Naive thymus-derived CD4-positive, alpha-beta T cell (primary cell): Measurements from ENCODE around the gene ASAP3. TPM values are rescaled to one million over a fixed set of nuclear protein-coding genes. Genes with fewer than 3 reads are reported as not detected.

Experiments used
- ATAC-seq: fragments of 150-1000 bp; cut with Tn5 transposase; 2 replicates; pipeline ENCODE4 v1.10.0; 2021; ENCODE audit warnings: mild to moderate bottlenecking, moderate library complexity
- CTCF ChIA-PET: fragments of 350-600 bp; sonication (Branson Sonifier 250); formaldehyde crosslinking; loops from one replicate; lab custom pipeline; 2021; ENCODE audit warnings: antibody characterized with exemption; lab: Charles Lee
- POLR2A ChIA-PET: fragments of 350-600 bp; sonication (Branson Sonifier 250); formaldehyde crosslinking; loops from one replicate; lab custom pipeline; 2021; ENCODE audit warnings: antibody characterized with exemption, inconsistent platforms; lab: Charles Lee
- DNase-seq, 9 donors: peaks; one replicate each; pipeline versions ENCODE4 v3.0.0 to v3.0.0-alpha.2; 2020 to 2022; ENCODE audit warnings: mixed read lengths in 1 of 9
- H3K27ac ChIP-seq: one replicate; pipeline ENCODE4 v1.7.0; 2013; ENCODE audit warnings: mild to moderate bottlenecking, low read depth, low read length, moderate library complexity
- H3K27me3 ChIP-seq, 2 donors: one replicate each; pipeline ENCODE4 v1.7.0; 2013; ENCODE audit warnings: low read length in 2 of 2, mild to moderate bottlenecking in 2 of 2, moderate library complexity in 2 of 2; ENCODE audit not compliant: control insufficient read depth in 2 of 2, insufficient read depth in 2 of 2
- H3K36me3 ChIP-seq, 3 experiments: 1 replicate in 2 of 3; 2 replicates in 1 of 3; pipeline ENCODE4 v1.7.0; 2013; ENCODE audit warnings: low read length in 3 of 3, mild to moderate bottlenecking in 3 of 3, moderate library complexity in 1 of 3; ENCODE audit not compliant: insufficient read depth in 3 of 3, control insufficient read depth in 2 of 3
- H3K4me1 ChIP-seq, 2 donors: one replicate each; pipeline ENCODE4 v1.7.0; 2013; ENCODE audit warnings: low read length in 2 of 2, mild to moderate bottlenecking in 2 of 2, moderate library complexity in 1 of 2; ENCODE audit not compliant: control insufficient read depth in 2 of 2, insufficient read depth in 2 of 2
- H3K4me3 ChIP-seq: 2 replicates; pipeline ENCODE4 v1.7.0; 2013; ENCODE audit warnings: mild to moderate bottlenecking, low read length
- H3K9me3 ChIP-seq, 3 experiments: 1 replicate in 2 of 3; 2 replicates in 1 of 3; pipeline ENCODE4 v1.7.0; 2013; ENCODE audit warnings: low read length in 3 of 3; ENCODE audit not compliant: control insufficient read depth in 2 of 3
- H3K27ac Mint-ChIP-seq, 9 donors: one replicate each; pipeline ENCODE4 v1.8.0; 2020 to 2022; ENCODE audit warnings: mixed read lengths in 9 of 9, mild to moderate bottlenecking in 8 of 9, moderate library complexity in 5 of 9, inconsistent platforms in 2 of 9
- H3K27me3 Mint-ChIP-seq, 5 donors: one replicate each; pipeline ENCODE4 v1.8.0; 2021 to 2022; ENCODE audit warnings: mixed read lengths in 5 of 5, mild to moderate bottlenecking in 1 of 5
- H3K36me3 Mint-ChIP-seq, 5 donors: one replicate each; pipeline ENCODE4 v1.8.0; 2020 to 2022; ENCODE audit warnings: mixed read lengths in 5 of 5, mild to moderate bottlenecking in 3 of 5, inconsistent platforms in 1 of 5
- H3K4me1 Mint-ChIP-seq, 7 donors: one replicate each; pipeline ENCODE4 v1.8.0; 2020 to 2022; ENCODE audit warnings: mixed read lengths in 7 of 7, mild to moderate bottlenecking in 3 of 7, inconsistent platforms in 1 of 7
- H3K4me3 Mint-ChIP-seq, 10 donors: one replicate each; pipeline ENCODE4 v1.8.0; 2020 to 2022; ENCODE audit warnings: mild to moderate bottlenecking in 10 of 10, mixed read lengths in 10 of 10, moderate library complexity in 6 of 10, inconsistent platforms in 2 of 10
- H3K9me3 Mint-ChIP-seq, 11 donors: one replicate each; pipeline ENCODE4 v1.8.0; 2020 to 2022; ENCODE audit warnings: mixed read lengths in 11 of 11, mild to moderate bottlenecking in 4 of 11, inconsistent platforms in 1 of 11, moderate library complexity in 1 of 11
- intact Hi-C, 2 donors: fragments of 100-400 bp; cut with micrococcal nuclease; formaldehyde crosslinking; loops; one replicate each; pipeline ENCODE4 v1.15.1; 2023
- polyA plus RNA-seq, 2 donors: library from polyadenylated mRNA; unstranded; fragments of 300-500 nt; fragmentation: Illumina TruSeq; gene quantifications; one replicate each; pipeline ENCODE4 v1.2.3, GENCODE V29; 2021
- total RNA-seq, 6 experiments: library from RNA in 5 of 6; stranded (reverse) in 5 of 6; gene quantifications; 1 replicate in 5 of 6; 2 replicates in 1 of 6; pipeline ENCODE4 v1.2.3 and lab custom pipeline; 2021 to 2026

The ASAP3 gene
- total and polyA plus RNA-seq, 7 experiments from 2014 or later, result 0.12 to 8.8 (median 1.5) TPM

DNA sequence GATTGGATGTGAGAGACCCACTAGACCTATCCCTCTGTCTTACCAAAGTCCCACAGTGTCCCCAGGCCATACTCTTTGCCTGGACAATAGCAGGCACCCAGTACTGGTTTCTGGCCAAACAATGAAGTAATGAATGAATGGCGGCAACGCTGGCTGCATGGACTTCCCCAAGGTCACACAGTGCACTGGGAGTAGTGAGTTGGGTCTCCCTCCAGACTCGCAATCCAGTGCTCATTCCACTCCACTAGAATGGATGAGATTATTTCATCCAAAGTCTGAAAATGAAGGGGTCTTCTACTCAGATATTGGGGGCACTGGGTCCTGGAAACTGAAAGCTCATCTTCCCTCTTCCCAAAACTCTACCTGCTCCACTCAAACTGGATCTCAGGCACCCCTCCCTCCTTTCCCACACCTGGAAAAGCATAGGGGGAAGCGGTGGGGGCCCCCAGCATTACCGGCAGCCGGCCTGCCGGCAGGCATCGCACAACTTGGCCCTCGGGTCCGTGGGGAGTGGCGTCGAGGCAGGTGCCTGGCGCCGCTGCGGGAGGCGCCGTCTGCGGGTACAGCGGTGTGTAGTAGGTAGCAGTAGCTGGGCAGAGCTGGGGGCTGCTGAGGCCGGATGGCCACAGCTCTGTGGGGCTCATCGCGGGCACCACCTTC lies 46.2 kb upstream of the ASAP3 start:
- peaks cover 0 to 18% (median 0%) of the 10 kb centered on the region in 5 donors for H3K36me3 Mint-ChIP-seq
- ChIA-PET POLR2A (interaction anchor here (0.5 to 1.4 kb wide), 8 partner anchors 12 to 1427 kb away, joined by 3 to 5 read pairs (median 3); no protein-coding TSS in a partner anchor), CTCF (interaction anchor here (1.7 to 11.5 kb wide), 3 partner anchors 15 to 114 kb away, joined by 4 to 203 read pairs (median 7); no protein-coding TSS in a partner anchor)
- H3K27me3 Mint-ChIP-seq, result peaks cover 0 to 4% (median 0%) of the 10 kb centered on the region in 5 donors
- H3K4me3 ChIP-seq, result peak overlapping the region; percentile 52
- peaks cover 68 to 78% of the 10 kb centered on the region in 2 donors for H3K4me1 ChIP-seq
- H3K36me3 ChIP-seq, result no peaks in the 10 kb centered on the region
- no peaks in the 10 kb centered on the region for H3K27me3 ChIP-seq
- no peaks in the 10 kb centered on the region for H3K9me3 Mint-ChIP-seq
- peaks cover 56 to 83% (median 74%) of the 10 kb centered on the region in 7 donors for H3K4me1 Mint-ChIP-seq
- intact Hi-C loops, result loop anchor here (2.0 to 10.0 kb wide), 6 partner anchors 25 to 185 kb away; partner anchors contain the start of genes HNRNPR (in 2 of the 2), ZNF436 (in 2 of the 2), ID3 (in 1 of the 2) and TCEA3 (in 1 of the 2)
- H3K9me3 ChIP-seq, result no peaks in the 10 kb centered on the region
- H3K27ac Mint-ChIP-seq, result peak overlapping the region in 2 of 9 donors; percentile 16 to 96
- H3K4me3 Mint-ChIP-seq, result peak overlapping the region; percentile 36 to 96 (median 66)
- ATAC-seq (no peak), DNase-seq (no peak)
- H3K27ac ChIP-seq, result no peak overlapping the region

DNA sequence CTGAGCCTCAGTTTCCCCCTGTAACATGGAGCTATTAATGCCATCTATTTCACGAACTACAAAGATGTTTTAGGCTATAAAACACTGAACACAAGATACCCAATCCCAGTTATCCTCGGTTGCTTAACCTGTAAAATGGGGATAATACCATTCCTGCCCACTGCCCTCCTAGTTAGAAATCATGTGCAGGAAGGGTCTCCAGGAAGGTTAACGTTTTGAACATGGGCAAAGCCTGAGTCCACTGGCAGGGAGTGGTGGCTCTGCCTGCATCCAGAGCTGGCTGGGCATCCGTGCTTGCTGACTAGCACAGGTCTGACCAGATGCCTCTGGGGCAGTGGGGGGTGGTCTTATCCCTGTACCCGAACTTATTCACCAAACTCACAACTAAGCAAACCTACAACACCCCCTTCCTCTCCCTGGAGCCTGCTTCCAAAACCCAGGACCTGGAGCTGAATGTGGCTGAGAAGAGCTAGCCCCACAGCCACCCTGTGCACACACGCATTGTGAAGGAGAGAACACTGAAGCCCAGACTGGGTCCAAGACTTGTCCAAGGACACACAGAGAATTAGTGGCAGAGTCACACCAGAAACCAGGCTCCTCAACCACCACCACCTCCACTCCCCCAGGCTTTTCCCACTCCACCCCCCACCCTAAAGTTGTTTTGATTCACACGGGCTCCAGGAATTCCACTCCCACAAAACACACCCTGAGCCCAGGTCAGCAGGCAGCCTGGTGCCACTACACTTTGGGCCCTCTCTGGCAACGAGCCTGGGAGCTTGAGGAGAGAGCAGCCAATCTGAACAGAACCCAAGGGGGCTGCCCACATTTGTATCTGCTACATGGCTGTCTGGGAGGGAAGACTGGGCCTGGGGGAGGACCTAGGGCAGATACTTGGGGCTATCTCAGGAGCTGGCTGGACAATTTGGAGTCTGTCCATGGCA lies 45.4 kb upstream of the ASAP3 start:
- ATAC-seq, result no peak
- Histone ChIP-seq H3K4me1 (peaks cover 76 to 86% of the 10 kb centered on the region in 2 donors), H3K9me3 (no peaks in the 10 kb centered on the region), H3K27ac (no peak overlapping the region), H3K4me3 (peak overlapping the region; percentile 52), H3K27me3 (no peaks in the 10 kb centered on the region), H3K36me3 (no peaks in the 10 kb centered on the region)
- Mint-ChIP-seq H3K4me3 (peak overlapping the region in 9 of 10 donors; percentile 39 to 96 (median 71)), H3K36me3 (peaks cover 0 to 18% (median 0%) of the 10 kb centered on the region in 5 donors), H3K4me1 (peaks cover 56 to 85% (median 81%) of the 10 kb centered on the region in 7 donors), H3K27me3 (peaks cover 0 to 4% (median 0%) of the 10 kb centered on the region in 5 donors), H3K9me3 (no peaks in the 10 kb centered on the region), H3K27ac (peak overlapping the region in 4 of 9 donors; percentile 18 to 96 (median 40))
- CTCF ChIA-PET, result interaction anchor here (0.7 to 3.1 kb wide), 8 partner anchors 10 to 115 kb away, joined by 4 to 26 read pairs (median 7); no protein-coding TSS in a partner anchor
- POLR2A ChIA-PET, result interaction anchor here (0.5 to 1.7 kb wide), 6 partner anchors 19 to 102 kb away, joined by 3 to 6 read pairs (median 4); no protein-coding TSS in a partner anchor
- no peak for DNase-seq
- intact Hi-C loops, result loop anchor here (2.0 to 10.0 kb wide), 6 partner anchors 25 to 185 kb away; partner anchors contain the start of genes HNRNPR (in 2 of the 2), ZNF436 (in 2 of the 2), ID3 (in 1 of the 2) and TCEA3 (in 1 of the 2)

- Mint-ChIP-seq H3K4me3 (peak overlapping the region; percentile 45 to 96 (median 68)), H3K27me3 (peaks cover 0 to 4% (median 0%) of the 10 kb centered on the region in 5 donors), H3K4me1 (peaks cover 54 to 92% (median 87%) of the 10 kb centered on the region in 7 donors), H3K9me3 (no peaks in the 10 kb centered on the region), H3K36me3 (peaks cover 0 to 19% (median 0%) of the 10 kb centered on the region in 5 donors), H3K27ac (peak overlapping the region in 8 of 9 donors; percentile 25 to 96 (median 47))
- Histone ChIP-seq H3K27me3 (no peaks in the 10 kb centered on the region), H3K4me3 (peak overlapping the region; percentile 41), H3K27ac (no peak overlapping the region), H3K9me3 (no peaks in the 10 kb centered on the region), H3K36me3 (no peaks in the 10 kb centered on the region), H3K4me1 (peaks cover 82 to 86% of the 10 kb centered on the region in 2 donors)
- intact Hi-C loops, result no loop called here
- ATAC-seq (peak; percentile 74), DNase-seq (peak; percentile 23 to 72 (median 56))
- ChIA-PET POLR2A (interaction anchor here (0.8 to 1.8 kb wide), 6 partner anchors 20 to 184 kb away, joined by 3 to 6 read pairs (median 4); partner anchors contain the start of gene HNRNPR), CTCF (interaction anchor here (0.7 to 3.1 kb wide), 14 partner anchors 8 to 112 kb away, joined by 3 to 26 read pairs (median 6); no protein-coding TSS in a partner anchor)
Measured at GRCh38 chr1:23528250-23528978, 44.4 kb upstream of the ASAP3 start.

- intact Hi-C loops, result no loop called here
- H3K27ac ChIP-seq, result no peak overlapping the region
- peak overlapping the region; percentile 45 to 96 (median 68) for H3K4me3 Mint-ChIP-seq
- DNase-seq, result no peak
- CTCF ChIA-PET, result interaction anchor here (0.8 to 3.1 kb wide), 12 partner anchors 9 to 112 kb away, joined by 3 to 26 read pairs (median 5); no protein-coding TSS in a partner anchor
- no peaks in the 10 kb centered on the region for H3K9me3 Mint-ChIP-seq
- POLR2A ChIA-PET, result interaction anchor here (0.7 to 1.8 kb wide), 7 partner anchors 20 to 184 kb away, joined by 3 to 6 read pairs (median 4); partner anchors contain the start of gene HNRNPR
- H3K27me3 ChIP-seq, result no peaks in the 10 kb centered on the region
- ATAC-seq, result peak; percentile 22
- H3K27me3 Mint-ChIP-seq, result peaks cover 0 to 4% (median 0%) of the 10 kb centered on the region in 5 donors
- peak overlapping the region in 5 of 9 donors; percentile 17 to 96 (median 65) for H3K27ac Mint-ChIP-seq
- no peaks in the 10 kb centered on the region for H3K9me3 ChIP-seq
- H3K4me1 ChIP-seq, result peaks cover 79 to 81% of the 10 kb centered on the region in 2 donors
- no peaks in the 10 kb centered on the region for H3K36me3 ChIP-seq
- H3K4me1 Mint-ChIP-seq, result peaks cover 49 to 88% (median 82%) of the 10 kb centered on the region in 7 donors
- peak overlapping the region; percentile 41 for H3K4me3 ChIP-seq
- peaks cover 0 to 20% (median 0%) of the 10 kb centered on the region in 5 donors for H3K36me3 Mint-ChIP-seq
Measured at GRCh38 chr1:23527900-23528249, 43.9 kb upstream of the ASAP3 start.

- ATAC-seq (no peak), DNase-seq (no peak)
- no peak overlapping the region for H3K27ac ChIP-seq
- no peaks in the 10 kb centered on the region for H3K9me3 ChIP-seq
- Mint-ChIP-seq H3K27ac (peak overlapping the region in 5 of 9 donors; percentile 44 to 96 (median 67)), H3K9me3 (no peaks in the 10 kb centered on the region), H3K4me1 (peaks cover 47 to 89% (median 82%) of the 10 kb centered on the region in 7 donors), H3K36me3 (peaks cover 0 to 24% (median 0%) of the 10 kb centered on the region in 5 donors), H3K27me3 (peaks cover 0 to 4% (median 0%) of the 10 kb centered on the region in 5 donors), H3K4me3 (peak overlapping the region in 7 of 10 donors; percentile 52 to 96 (median 74))
- no peaks in the 10 kb centered on the region for H3K27me3 ChIP-seq
- ChIA-PET POLR2A (interaction anchor here (0.5 to 1.8 kb wide), 4 partner anchors 27 to 94 kb away, joined by 3 to 4 read pairs (median 4); no protein-coding TSS in a partner anchor), CTCF (interaction anchor here (1.0 to 3.1 kb wide), 7 partner anchors 13 to 113 kb away, joined by 3 to 26 read pairs (median 5); no protein-coding TSS in a partner anchor)
- no peaks in the 10 kb centered on the region for H3K36me3 ChIP-seq
- intact Hi-C loops, result no loop called here
- H3K4me1 ChIP-seq, result peaks cover 77 to 79% of the 10 kb centered on the region in 2 donors
- H3K4me3 ChIP-seq, result peak overlapping the region; percentile 41
Measured at GRCh38 chr1:23527366-23527765, 43.4 kb upstream of the ASAP3 start.
